Activated CD4-positive, alpha-beta T cell treated with anti-CD3 and anti-CD28 coated beads, Interleukin-2, Interleukin-4, amounts not matched to agents 100 ng/mL and 50 ng/mL, durations not matched to agents 16 hours and 8 hours (primary cell): ENCODE measurements around the gene ARHGAP40.
"Not testable (repeated sequence)": the region's sequence is repeated elsewhere in the genome, so short reads cannot be mapped to it uniquely, and the experiment has no call there.

Experiments used
- DNase-seq: peaks from one replicate; pipeline ENCODE4 v3.0.0-alpha.2; 2020; ENCODE audit warnings: low spot score

The ARHGAP40 gene

DNA sequence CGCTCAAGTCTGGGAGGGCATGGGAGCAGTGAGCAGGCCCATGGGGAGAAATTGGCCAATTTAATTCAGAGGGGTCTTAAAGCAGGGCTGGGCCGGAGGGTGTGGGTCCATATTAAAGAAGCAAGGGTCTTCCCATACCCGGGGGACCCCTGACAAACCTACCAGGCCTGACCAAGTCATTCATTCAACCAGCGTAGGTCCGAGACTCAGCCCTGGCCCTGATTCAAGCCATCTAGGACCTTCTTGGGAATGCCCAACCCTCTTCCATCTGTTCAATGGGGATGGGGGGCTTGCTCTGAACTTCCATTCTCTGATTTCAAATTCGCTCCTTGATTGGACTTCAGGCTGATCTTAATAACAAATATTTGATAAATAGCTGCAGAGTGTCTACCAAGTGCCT, 13.3 kb upstream of the ARHGAP40 start:
- DNase-seq, result no peak

GRCh38 chr20:38589351-38589750, 12.3 kb upstream of the ARHGAP40 start:
- DNase-seq, result no peak

GRCh38 chr20:38589967-38590675, 11.5 kb upstream of the ARHGAP40 start:
- DNase-seq, result no peak

GRCh38 chr20:38590676-38591473, 10.7 kb upstream of the ARHGAP40 start:
- no peak for DNase-seq

- DNase-seq, result no peak
These were observed 9.9 kb upstream of the ARHGAP40 start for GRCh38 chr20:38591474-38592410.

DNA sequence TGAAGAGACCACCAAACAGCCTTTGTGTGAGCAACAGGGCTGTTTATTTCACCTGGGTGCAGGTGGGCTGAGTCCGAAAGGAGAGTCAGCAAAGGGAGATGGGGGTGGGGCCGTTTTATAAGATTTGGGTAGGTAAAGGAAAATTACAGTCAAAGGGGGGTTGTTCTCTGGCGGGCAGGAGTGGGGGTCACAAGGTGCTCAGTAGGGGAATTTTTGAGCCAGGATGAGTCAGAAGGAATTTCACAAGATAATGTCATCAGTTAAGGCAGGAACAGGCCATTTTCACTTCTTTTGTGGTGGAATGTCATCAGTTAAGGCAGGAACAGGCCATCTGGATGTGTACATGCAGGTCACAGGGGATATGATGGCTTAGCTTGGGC, 9.2 kb upstream of the ARHGAP40 start:
- not testable (repeated sequence) for DNase-seq

- not testable (repeated sequence) for DNase-seq
These were observed 7.3 kb upstream of the ARHGAP40 start for GRCh38 chr20:38594281-38594680.

DNA sequence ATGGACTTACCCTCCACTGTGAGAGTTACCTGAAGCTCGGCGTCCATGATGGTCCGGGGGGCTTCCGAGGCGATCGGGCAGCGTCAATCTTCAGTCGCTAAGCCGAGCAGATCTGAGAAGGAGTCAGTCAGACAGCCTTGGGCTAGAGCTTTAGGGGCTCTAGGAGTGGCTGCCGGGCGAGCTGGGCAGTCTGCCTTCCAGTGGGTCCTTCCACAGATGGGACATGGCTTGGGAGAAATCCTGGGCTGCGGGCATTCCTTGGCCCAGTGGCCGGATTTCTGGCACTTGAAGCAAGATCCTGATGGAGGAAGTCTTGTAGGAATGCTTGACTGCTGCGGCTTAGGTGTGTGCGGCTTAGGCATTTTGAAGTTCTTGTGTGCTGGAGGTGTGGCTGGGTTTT, 5.7 kb upstream of the ARHGAP40 start:
- not testable (repeated sequence) for DNase-seq

DNA sequence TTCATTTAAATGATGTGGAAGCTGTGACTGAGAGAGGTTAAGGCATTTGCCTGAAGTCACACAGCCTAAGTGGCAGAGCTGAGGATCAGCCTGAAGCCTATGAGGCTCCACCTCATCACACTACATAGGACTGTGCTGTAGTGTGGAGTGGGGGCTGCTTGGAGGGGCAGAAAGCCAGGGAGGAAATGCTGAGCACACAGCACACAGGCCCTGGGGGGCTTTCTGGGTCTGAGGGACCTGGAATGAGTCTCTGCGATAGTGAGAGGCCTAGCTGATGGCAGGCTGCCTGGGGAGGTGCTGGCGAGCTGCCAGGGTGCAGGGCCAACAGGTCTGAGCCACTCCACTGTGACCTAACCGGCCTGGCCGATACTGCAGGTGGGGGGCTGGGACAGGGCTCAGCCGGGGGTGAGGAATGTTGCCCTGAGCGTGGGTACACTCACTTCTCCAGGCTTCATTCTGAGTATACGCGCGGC, 2.2 kb upstream of the ARHGAP40 start:
- no peak for DNase-seq

- DNase-seq, result no peak
These were observed 1.6 kb upstream of the ARHGAP40 start for GRCh38 chr20:38600057-38600456.

GRCh38 chr20:38602185-38602581, 574 bp downstream of the ARHGAP40 start:
- no peak for DNase-seq

DNA sequence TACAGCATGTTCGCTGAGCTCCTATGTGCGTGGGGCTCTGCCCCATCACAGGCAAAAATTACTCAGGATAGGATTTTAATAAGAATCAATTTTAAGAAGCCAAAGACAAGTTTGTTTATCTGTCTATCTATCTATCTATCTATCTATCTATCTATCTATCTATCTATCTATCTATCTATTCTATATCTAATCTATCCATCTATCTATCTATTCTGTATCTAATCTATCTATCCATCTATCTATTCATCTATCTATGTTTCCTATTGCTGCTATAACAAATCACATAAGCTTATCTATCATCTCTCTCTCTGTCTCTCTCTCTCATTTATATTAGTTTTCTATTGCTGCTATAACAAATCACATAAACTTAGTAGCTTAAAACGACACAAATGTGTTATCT, 1.7 kb downstream of the ARHGAP40 start:
- DNase-seq, result no peak

DNA sequence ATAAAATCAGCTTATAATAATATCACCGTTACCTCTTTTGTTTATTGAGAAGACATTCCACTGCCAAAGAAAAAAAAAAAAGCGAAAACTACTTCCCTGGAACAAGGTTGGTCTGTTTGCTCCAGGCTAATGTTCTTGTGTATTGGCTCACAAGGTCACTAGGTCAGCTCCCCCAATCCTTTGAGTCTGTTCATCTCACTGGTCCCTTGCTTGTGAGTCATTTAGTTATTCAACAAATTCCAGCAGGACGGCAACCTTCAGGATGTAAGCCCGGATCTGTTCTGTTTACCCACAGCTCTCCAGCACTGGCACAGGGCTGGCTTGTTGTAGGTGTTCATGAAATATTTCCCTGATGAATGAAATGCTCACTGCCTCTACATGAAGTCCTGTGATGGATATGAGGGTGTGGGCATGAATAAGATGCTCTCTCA, 3.3 kb downstream of the ARHGAP40 start:
- DNase-seq, result no peak

GRCh38 chr20:38607351-38607750, 5.7 kb downstream of the ARHGAP40 start:
- no peak for DNase-seq

GRCh38 chr20:38608188-38608587, 6.6 kb downstream of the ARHGAP40 start:
- DNase-seq, result no peak

DNA sequence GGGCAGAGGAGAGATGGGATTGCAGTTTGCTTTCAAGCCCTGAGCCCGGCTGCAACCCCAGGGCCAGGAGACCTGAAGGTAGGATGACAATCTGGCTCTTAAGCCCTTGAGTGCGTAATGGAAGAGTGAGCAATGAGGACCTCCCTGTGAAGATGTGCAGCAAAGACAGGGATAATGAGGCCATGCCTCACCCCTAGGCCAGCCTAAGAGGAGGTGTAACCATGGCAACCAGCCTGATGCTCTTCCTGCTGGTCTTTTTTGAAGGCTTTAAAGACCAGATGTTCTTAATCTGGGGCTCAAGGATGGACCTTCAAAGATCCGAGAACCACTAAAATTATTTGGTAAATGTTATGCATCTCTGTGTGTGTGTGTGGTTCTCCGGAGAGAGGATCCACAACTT, 8.2 kb downstream of the ARHGAP40 start:
- DNase-seq, result no peak

- no peak for DNase-seq
These were observed 8.9 kb downstream of the ARHGAP40 start for GRCh38 chr20:38610521-38610920.

- no peak for DNase-seq
These were observed 11.3 kb downstream of the ARHGAP40 start for GRCh38 chr20:38612751-38613515.

- DNase-seq, result no peak
These were observed 13.7 kb downstream of the ARHGAP40 start for GRCh38 chr20:38615283-38615682.

- no peak for DNase-seq
These were observed 14.8 kb downstream of the ARHGAP40 start for GRCh38 chr20:38616457-38616856.

DNA sequence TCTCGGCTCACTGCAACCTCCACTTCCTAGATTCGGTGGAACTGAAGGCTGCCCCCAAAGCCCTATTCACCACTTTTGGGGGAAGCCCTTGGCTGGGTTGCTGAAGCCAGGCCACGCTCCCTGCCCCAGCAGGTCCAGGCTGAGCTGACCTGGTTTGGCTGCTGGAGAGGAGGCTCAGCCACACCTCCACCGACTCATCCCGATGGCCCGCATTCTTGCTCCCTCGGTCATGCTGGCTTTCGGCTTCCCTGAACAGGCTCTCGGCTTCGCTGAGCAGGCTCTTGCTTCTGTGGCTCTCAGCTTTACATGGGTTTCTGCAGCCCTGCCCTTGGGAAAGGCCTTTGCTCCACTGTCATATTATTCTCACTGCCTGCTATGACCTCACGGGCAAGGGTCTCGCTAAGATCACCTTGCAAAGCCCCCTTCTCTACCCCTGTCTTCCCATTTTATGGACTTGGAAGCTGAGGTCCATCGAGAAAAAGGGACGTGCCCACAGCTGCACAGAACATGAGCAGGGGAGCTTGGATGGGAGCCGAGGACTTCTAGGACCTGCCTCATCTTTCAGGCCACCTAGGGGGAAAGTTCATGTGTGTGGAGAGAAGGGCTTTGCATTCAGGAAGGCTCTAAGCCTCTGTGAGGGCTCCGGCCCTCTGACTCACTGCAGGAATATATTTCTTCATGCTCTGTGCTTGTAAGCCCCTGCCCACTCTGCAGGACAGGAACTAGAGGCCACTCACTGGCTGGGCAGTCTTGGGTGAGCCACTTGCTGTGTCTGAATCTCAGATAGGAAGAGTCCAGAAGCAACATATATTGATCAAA, 15.6 kb downstream of the ARHGAP40 start:
- DNase-seq, result no peak
